ENCODE data around the gene SMG6.

The SMG6 gene

DNA sequence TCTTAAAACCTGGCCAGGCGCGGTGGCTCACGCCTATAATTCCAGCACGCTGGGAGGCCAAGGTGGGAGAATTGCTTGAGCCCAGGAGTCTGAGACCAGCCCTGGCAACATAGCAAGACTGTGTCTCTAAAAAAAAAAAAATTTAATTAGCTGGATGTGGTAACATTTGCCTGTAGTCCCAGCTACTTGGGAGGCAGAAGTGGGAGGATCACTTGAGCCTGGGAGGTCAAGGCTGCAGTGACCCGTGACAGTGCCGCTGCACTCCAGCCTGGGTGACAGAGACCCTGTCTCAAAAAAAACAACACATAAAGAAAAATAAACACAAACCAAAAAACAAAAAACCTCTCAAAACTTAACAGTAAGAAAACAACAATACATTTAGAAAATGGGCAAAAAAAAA lies 106.3 kb downstream of the SMG6 start:
- DNase-seq, result no peak

DNA sequence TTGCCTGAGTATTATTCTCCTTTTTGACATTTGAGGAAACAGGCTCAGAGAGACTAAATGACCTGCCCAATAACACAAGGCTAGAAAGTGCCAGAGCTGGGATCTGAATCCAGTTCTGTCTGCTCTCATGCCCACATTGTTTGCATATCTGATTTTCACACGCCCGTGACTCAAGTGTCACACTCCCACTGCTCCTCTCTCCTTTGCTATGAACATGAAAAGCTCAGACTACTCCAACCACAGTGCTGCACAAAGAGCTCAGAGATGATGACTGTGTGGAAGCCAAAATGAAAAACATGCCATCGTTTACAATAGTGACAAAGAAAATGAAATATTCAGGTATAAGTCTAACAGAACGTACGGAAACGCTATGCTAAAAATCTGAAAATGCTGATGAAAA lies 107.9 kb downstream of the SMG6 start:
- DNase-seq, result no peak

DNA sequence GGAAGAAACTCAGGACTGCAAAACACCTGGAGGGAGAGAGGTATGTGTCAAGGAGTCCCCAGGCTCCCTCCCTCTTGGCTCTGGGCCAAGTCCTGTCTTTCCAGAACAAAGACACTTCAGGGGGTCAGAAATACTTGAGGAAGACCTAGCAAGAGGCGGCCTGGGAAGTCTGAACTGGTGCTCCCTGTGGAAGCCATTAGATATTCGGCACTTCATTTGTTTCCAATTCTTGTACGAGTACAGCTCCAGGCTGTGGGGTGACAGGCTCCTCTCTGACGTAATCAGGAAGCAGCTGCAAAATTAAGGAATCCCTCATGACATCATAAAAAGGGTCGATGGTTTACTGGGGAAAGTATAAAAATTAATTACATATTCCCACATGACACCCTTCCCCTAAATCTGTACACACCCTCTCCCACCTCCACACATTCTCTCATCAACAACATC lies 108.7 kb downstream of the SMG6 start:
- DNase-seq, result no peak

DNA sequence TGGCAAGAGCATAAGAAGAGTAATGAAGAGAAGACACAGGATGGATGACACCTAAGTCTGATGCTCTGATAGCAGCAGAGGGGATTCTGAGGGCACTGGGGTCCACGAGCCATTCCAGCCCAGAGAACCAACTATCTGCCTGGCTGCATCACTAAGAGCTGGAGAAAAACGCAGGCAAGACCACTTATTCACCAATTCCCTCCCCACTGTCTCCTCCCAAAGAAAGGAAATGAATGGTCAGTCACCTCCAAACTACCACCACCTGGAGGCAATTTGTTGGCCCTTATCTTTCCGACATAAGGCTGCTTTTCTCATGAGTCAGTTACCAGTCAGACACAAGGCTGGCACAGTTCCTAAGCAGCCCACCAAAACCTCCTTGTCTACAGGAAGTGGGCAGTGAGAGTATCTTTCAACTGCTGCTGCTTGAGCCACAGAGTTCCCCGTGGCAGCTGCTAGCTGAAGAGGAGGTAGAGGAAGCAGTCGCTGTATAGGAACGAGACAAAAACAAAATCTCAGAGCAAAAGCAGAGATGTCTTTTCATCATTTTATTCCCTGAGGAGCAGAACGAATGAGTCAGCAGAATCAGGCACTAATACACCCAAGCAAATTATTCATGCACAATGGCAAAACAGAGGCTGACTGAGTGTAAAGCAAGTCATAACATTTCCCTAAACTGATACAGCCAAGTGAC lies 111.1 kb downstream of the SMG6 start:
- peak; percentile 44 for DNase-seq

DNA sequence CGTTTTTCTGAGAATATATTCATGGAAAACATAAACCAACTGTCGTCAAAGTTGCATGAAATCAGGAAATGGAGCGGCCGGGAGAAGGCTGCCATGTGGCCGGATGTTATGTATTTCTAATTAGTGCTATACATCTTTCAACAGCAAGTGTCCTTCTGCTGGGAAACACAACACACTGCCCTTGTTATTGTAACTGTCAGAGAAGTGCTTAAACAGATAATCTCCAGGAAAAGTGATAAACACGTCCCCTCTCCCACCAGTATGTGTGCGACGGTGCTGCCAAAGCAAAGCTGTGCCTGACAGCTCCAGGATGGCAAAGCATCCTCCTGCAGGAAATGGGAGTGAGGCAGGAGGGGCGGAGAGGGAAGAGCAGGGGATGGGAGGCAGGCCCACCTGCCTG lies 111.8 kb downstream of the SMG6 start:
- DNase-seq, result no peak

DNA sequence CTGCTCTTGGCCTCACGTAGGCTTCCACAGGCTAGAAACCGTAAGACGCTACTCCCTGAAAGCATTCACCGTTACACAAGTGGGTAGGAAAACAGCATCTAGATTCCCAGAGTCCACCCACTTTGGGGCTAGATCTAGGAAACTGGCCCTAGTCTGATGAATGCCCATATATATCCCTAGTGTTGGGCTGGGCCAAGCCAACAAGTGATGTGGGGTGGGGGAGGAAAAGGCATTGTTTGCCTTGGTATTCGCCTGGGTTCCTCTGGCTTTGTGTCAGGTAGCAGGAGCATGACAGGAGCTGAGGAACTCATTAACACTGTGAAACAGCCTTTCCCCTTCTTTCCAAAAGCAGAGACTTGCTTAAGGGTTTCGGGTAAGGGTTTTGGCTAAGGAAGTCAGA lies 112.4 kb downstream of the SMG6 start:
- no peak for DNase-seq

DNA sequence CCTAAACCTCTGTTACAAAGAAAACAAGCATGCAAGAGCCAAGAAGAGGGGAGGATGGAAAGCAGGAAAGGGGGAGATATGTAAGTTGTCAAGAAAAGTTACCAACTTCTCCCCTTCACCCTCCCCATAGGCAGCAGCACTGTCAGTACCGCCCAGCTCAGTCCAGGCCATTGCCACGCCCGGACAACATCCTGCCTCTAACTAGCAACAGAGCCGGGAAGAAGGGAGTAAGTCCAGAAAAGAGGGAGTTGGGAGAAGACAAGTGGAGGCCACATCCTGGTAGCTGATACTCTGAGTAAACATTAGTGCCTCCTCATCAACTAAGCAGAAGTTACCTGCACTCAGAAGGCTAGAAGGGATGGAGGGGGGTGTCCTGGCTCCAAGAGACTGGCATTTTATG lies 113.6 kb downstream of the SMG6 start:
- DNase-seq, result no peak

DNA sequence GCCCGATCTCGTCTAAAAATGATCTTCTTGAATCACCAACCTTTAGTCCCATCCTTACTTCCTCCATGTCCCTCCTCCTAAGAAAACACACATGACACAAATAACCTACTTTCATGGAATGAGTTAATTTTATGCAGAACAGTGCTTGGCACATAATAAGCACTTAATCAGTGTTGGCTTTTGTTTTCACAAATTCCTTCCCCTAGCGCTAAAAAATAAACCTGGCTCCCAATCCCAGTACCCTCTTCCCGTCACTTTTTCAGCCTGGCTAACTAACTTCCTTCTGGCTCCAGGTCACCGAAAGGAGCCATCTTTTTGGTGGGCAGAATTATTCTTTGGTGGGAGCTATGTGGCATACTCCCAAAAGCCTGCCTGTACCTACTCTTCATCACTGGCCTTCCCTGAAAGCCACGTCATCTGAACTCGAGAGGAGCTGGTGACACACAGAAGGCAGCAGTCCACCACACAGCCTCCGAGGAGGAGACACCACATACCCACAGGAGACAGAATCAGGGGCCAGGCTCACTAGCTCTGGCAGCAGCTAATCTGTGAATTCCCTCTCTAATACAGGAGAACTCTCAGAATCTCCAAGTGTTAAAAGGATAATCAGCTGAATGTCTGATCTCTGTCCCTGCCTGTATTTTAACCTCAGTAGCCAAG lies 114.5 kb downstream of the SMG6 start:
- no peak for DNase-seq

DNA sequence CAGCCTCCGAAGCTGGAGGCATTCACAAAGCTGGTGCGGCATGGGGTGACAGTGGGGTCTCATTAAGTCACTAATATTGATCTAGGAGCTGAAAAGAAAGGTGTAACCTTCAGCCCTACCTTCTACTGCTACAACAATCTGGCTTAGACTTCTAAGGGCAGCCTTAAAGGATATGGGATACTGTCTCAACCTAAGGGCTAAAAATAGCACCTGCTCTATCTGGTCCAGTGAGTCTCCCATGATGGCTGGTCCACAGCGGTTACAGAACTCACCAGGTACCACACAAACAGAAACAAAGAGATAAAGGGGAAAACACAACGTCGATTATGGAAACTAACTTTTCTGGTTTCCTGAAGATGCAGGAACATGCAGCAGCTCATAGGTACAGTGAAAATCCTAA lies 115.8 kb downstream of the SMG6 start:
- no peak for DNase-seq

DNA sequence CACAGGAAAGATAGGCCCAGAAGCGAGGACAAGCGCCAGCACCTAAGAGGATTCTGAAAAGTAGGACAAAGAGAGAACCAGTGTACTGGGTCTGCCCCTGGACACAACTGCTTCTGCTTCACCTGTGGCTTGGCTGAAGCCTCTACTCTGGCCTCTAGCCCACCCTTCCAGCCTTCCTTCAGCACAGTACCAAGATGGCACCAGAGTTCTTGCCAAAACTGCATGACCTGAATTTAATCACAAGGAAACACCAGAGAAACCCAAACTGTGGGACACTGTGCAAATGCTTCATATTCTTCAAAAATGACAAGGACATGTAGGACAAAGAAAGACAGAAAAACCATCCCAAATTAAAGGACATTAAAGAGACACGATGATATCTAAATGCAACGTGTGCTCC lies 116.6 kb downstream of the SMG6 start:
- DNase-seq, result no peak

DNA sequence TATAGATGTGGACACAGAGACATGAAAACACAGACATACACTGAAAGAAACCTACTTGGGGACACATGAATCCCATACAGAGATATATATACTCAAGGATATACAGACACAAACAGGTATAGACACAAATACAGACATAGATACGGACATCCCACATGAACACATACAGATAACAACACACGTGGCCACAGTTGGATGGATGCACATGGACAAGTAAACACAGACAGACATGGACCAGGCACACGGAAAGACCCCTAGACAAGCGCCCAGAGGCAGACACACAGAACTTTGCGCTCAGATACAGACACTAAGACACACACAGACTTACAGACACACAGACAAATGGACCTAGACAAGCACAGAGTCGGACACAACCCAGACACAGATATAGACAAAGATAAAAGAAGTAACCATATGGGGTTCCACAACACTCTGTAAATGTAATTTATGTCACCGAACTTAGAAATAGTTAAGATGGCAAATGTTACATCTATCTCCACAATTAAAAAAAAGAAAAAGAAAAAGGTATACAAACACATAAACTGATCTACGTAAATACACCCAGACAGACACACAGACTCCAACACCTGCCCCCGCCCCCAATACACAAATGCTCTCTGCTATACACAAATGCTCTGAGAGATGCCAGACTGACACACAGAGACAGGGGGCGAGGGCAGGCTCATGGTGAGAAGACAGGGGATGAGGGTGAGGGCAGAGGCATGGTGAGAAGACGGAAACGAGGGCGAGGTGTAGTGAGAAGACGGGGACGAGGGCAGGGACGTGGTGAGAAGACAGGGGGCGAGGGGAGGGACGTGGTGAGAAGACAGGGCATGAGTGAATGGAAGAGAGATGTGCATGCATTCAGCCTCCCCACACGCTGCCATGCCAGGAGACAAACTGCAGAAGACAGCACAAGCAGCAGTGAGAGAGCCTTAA lies 118.3 kb downstream of the SMG6 start:
- DNase-seq, result no peak

DNA sequence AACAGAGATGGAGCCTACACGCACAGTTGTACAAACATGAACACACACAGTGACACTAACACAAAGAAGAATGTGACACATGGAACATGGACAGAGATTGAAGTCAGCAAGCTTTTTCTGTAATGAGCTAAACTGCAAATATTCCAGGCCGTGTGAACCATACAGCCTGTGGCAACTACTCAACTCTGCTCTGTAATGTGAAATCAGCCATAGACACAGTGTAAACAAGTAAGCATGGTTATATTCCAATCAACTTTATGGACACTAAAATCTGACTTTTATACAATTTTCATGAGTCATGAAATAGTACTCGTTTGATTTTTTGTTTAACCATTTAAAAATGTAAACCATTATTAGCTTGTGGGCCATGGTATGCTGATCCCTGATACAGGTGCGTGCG lies 120.2 kb downstream of the SMG6 start:
- DNase-seq, result no peak

DNA sequence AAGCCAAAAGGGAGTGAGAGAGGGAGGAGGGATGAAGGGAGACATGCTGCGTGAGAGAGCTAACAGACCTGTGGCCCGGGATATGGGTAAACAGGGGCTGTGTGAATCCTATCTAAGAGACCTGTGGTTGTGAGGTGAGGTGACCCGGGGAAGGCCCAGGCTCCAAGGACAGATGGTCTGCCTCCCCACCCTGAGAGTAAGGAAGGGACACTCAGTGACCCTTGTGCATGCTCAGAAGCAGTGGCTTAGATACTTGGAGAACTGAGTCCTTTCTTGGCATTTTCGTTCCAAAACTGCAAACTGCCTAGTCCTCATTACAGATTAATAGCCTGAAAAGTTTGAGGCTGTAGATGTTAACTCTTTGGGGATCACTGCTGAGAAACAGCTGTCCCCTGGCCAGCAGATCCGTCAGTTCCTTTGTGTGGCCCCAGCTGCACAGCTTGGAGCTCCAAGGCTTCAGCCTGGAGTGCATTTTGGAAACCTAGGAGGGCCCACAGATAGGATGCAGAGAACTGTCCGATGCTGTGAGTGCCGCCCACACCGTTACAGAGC lies 121.6 kb downstream of the SMG6 start:
- DNase-seq, result no peak

DNA sequence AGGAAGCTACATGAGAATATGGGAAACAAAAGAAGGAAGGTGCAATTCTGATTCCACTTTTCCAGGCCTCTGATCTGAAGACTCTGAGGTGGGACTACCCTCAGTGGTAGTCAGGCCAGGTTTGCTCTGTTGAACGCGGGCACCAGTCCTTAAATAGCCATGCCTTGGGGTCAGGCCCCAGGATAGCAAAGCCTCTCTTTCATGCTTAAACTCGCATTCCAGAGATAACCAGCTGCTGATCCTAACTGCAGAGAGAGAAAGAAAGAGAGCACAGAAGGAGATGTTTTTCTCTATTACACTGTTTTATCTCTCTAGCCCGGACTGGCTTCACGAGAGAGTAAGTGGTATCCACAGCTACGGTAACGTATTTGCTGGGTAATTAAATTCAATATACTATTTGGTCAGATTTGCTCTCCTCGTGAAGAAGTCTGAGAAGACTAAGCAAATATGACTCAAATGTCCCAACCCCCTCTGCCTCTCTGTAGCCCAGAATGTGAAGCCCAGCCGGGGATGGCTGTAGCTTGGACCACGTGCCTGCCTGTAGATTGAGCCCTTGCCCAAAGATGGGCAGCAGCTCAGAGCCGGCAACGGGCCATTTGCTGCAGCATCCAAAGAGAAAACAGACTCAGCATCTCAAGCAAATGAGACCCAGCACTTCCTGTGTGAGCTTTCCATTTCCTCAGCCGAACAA lies 122.2 kb downstream of the SMG6 start:
- DNase-seq, result no peak

DNA sequence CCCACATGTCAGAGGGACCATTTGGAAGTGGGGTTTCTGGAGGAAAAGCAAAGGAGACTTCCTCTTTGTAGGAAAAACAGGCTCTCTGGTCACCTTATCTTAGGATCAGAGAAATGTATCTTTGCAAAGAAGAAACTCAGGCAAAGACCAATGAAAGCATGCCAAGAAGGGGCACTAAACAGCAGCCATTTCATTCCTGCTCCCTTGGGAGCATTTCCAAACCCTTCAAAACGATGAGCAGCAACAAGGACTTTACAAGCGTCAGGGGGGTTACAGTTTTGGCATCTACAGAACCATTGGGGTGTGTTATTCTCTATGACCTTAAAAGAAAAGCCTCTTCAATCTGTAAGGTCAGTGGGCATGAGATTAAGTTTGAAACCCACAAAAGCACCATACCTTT lies 122.8 kb downstream of the SMG6 start:
- DNase-seq, result no peak

DNA sequence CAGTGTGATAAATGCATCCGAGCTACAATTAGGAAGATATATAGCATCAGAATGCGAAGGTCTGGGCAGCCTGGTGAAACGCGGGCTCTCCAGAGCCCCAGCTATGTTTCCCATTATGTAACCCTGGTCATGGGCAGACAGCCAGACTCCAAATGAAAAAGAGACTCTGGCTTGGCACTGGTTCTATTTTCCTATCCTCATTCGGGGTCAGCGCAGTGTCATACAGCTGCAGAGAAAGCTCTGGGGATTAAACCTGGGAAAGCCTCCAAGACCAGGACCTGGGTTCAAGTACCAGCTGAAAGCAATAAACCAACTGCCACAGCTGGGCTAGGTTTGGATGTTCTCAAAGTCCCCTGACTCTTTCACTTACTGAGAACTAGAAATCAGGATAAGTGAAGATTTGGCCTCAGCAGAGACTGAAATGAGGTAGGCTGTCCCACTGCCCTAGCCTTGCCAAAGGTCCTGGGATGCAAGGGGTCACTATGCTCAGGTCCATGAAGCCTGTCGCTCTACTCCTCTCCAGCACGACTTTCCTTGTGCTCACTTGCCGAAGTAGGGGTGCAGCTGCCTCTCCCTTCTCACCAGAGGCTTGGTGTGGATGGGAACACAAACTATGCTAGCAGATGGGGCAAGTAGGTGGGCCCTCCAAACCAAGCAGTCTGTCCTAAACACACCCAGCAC lies 123.8 kb downstream of the SMG6 start:
- no peak for DNase-seq

DNA sequence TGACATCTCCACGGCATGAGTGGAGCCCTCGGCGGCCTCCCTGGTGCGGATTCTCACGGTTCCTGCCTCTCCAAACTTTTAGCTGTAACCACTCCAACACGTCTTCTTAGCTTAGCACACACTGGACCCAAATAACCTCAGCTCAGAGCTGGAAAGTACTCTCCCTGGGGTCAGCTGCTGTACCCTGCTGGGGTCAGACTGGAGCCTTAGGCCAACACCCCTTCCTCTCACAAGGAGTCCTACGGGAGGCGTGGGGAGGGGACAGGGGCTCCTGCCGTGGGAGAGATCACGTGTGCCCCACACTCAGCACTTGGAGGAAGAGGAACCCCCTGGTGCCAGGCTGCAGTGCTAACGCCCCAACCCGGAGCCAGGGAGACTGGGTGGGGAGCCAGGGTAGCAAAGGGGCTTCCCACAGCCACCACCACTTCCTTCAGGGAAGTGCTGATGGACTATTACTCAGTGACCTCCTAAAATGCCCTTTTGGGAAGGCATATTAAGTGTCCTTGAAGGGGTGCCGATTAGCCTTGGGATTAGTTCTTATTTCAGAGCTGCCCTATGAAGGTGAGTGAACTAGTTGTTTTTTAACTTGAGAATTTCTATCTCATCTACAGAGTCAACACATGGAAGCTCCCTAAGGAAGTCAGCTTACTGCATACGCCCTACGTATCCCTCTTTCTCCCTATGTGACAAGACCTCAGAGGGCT lies 124.6 kb downstream of the SMG6 start:
- no peak for DNase-seq

DNA sequence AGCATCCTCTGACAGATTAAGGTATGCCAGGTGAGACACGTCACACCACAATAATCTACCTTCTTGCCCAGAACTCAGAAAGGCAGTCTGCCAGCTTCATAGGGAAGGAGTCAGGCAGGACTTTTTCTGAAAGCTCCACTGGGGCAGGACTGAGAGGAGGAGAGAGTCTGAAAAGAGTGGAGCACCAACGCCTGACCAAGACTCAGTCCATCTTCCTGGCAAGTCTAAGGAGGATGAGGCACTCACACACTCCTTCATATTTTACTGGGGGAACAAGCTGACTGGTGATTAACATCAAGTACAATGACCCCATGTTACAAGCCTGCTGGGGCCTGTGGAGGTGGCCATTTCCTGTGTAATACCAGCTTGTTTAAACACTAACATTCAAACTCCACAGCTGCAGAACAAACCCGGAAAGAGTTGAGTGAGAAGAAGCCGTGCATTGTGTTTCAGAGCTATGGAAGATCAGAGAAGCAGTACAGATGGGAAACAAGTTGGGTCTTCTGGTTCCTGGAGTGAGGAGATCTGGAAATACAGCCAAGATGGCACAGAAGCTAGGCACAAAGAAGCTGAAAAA lies 126.3 kb downstream of the SMG6 start:
- DNase-seq, result no peak

DNA sequence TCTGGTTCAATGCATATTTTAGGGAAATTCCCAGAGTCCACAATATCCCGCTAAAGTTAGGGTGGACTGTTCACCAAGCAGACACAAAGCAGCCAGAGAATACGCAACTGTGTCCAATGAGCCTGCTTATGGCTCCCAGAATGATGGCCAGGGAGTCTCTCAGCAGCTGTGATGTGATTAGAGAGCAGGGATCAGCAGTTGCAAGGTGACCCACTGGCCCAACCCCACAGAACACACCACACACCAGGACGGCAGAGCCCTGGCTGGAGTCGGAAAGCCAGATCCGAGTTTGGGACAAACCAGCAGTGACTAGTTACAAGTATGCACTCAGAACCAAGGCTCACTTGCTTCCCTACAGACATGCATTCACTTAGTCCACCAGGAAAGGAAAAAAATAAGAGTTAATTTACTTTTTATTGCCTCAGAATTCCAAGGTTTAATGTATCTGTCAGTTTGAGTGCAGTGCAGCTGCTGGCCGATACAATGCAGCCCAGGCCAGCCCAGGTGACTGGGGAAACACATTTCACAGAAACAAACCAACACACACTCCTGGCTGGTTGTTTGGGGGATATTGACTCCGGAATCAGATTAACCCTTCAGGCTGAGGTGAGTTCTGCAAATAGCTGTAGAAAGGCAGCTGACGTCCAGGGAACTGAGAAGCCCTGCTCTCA lies 127.0 kb downstream of the SMG6 start:
- no peak for DNase-seq

DNA sequence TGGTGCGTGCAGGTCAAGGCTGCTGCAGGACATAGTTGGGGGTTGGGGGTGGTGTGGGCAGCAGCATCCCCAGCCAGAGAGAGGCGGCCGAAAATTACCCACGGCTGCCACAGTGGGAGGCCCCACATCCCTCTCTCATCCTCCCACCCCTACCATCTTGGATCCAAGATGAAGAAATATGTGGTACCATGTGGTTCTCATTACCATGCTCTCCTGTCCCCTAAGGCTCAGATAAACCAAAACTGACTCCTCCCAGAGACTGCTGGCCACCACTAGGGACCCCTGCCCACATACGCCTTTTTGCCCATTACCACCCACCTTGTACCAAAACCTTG lies 128.3 kb downstream of the SMG6 start:
- DNase-seq, result no peak
